HG02678 (cell line): Measurements from ENCODE around the gene PLXNA1.

ENCODE experiments used
- ATAC-seq: cut with Tn5 transposase; IDR thresholded peaks from one replicate; pipeline ENCODE4 v1.9.1; 2021; ENCODE audit warnings: mild to moderate bottlenecking, moderate library complexity; ENCODE audit not compliant: unreplicated experiment

The PLXNA1 gene

DNA sequence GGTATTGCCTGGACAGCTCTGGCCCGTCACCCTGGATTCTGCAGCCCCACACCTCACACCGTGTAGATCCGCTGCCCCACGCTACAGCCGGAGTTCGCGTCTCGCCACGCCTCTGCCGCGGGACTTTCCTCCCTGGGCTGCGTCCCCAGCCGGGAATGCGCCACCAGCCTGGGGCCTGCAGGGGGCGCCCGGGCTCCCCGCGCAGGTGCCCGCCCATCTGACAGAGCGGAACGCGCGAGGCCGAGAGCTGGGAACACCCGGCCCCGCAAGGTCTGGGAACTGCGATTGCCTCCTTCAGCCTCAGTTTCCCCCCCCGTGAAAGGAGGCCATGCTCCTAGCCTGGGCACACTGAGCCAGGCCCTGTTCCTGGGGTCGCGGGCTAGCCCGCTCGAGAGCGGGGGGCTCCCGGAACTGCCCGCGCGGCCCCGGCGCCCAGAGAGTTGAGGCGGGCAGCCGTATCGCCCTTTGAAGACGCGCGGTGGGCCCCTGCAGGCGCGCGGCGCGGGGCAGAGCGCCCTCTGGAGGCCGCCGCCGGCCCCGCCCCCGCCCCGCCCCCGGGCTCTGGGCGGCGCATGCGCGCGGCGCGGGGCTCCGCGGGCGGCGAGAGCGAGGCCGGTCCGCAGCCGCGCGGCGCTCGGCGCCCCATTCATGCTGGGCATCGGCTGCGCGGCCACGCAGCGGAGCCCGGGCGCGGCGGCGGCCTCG, at the start of gene PLXNA1:
PLXNA1 (plus strand) TSS at position 645 of the 705 bp plus-strand sequence. CDS start 5,479 bp downstream, outside the sequence.
- ATAC-seq: peak; percentile 67

- no peak for ATAC-seq
These were observed 48.8 kb upstream of the PLXNA1 start for GRCh38 chr3:126934031-126934531.

- ATAC-seq: no peak
These were observed 47.9 kb upstream of the PLXNA1 start for GRCh38 chr3:126934991-126935390.

GRCh38 chr3:126935756-126936509, 47.0 kb upstream of the PLXNA1 start:
- ATAC-seq: no peak

GRCh38 chr3:126936853-126937425, 46.0 kb upstream of the PLXNA1 start:
- no peak for ATAC-seq

GRCh38 chr3:126937533-126937932, 45.4 kb upstream of the PLXNA1 start:
- no peak for ATAC-seq

- ATAC-seq: no peak
These were observed 44.9 kb upstream of the PLXNA1 start for GRCh38 chr3:126937973-126938372.

DNA sequence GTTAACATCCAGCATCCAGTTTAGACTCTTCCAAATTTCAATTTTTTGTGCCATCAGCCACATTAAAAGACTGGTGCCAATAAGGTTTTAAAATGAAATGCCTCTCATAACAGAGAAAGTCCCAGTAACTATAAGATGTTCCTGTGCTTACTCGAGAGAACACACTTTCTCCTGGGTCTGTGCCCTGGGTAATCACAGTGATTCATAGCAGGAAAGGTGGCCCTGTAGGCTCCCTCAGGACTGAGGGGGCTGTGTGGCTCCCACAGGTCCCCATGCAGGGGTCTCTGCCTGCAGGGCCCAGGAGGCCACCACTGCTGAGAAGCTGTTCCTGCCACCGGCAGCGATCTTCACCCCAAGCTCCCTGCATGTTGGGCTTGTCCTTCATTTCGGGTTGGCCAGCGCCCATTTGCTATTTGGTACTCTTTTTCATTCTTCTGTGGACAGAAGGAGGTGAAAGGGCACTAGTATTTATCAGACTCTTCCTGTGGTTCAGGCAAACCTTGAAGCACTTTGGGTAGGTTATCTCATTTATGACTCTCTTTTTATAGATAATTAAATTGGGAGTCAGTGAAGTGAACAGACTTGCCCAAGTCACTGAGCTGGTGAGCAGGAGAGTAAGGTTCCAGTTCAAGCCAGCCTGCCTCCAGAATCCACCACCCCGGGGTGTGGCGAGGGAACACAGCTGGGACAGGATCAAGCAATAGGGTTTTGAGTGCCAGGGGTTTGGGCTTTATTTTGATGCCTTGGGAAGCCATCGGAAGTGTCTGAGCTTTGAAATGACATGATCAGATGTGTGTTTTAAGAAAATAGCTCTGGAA, 44.2 kb upstream of the PLXNA1 start:
- no peak for ATAC-seq

DNA sequence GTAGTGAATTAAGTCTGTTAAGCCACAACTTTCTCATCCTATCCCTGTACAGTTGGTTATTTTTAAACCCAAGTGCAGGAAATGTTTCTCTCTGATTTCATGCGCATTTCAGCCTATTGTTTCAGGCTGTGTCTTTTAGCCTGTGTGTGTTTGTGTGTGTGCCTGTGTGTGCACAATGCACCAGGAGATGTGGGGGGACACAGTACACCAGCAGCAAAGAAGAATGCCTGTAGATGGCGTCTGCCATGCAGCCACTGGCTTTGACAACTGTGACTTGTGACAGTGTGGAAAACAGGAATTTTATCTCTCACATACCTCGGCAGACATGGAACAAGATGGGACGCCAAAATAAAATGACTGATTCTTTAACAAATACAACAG, 43.6 kb upstream of the PLXNA1 start:
- no peak for ATAC-seq

DNA sequence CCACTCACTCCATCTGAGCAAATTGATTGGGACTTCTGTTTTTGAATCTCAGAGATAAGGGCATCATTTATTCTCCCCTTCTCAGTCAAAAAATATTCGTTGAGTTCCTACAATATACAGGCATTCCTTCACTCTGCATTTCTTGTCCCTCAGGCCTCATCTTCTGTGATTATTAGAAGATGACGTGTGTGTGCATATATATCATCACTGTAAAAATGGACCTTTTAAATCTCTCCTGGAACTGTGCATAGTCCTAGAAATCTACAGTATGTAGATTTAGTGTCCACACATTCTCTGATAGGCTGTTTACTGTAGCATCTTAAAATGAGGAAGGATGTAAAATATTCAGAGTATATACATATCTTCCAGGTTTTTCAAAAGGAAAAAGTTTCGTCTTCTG, 43.2 kb upstream of the PLXNA1 start:
- no peak for ATAC-seq

- no peak for ATAC-seq
These were observed 41.1 kb upstream of the PLXNA1 start for GRCh38 chr3:126941721-126942270.

GRCh38 chr3:126944089-126944965, 38.6 kb upstream of the PLXNA1 start:
- no peak for ATAC-seq

DNA sequence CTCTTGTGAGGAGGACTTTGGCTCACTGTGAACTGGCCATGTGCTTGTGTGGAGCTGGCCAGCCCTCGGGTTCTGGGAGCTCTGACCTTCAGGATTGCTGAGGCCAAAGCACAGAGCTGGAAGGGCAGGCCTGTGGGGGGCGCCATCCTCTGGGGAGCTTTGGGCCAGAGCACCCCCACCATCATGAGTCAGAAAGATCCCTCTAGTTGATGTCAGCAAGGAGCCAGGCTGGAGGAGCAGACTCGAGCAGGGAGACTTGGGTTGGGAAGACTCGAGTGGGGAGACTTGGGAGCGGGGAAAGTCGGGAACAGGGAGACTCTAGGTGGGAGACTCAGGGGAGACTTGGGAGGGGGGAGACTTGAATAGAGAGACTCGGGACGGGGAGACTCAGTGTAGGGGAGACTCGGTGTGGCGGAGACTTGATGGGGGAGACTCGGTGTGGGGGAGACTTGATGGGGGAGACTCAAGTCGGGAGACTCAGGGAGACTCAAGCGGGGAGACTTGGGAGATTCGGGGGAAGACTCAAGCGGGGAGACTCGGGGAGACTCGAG, 37.7 kb upstream of the PLXNA1 start:
- no peak for ATAC-seq

DNA sequence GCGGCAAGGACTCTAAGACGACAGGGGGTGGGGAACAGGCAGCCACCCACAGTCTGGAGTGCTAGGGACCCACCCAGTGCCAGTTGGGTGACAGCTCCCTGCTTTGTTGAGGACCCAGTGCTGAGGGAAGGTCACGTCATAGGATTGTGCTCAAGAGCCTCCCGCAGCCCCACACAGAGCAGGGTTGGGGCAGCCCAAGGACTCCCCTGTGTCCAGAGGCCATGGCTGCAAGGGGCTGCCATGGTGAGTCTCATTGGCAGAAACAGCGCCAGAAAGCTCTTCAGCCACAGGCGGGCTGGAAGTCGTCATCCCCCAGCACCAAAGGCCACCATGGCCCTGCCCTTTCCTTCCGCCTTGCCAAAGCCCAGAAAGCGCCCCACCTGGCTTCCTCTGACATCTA, 37.0 kb upstream of the PLXNA1 start:
- ATAC-seq: no peak

DNA sequence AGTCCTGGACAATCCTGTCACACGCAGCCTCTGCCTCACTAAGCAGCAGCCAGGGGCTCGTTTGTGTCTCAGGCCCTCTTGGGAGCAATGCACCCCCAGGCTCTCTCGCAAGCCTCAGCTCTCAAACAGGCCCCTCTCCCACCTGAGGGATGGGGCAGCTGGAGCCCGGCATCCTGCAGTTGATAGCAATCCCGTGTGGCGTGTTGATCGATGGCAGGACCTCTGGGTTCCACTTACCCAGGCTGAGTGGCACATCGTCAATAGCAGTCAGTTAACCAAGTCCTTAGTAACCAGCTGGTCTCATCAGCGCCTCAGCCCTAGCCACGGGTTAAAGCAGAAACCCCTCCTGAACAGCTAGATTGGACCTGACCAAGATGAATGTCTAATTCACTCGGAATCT, 36.5 kb upstream of the PLXNA1 start:
- no peak for ATAC-seq

DNA sequence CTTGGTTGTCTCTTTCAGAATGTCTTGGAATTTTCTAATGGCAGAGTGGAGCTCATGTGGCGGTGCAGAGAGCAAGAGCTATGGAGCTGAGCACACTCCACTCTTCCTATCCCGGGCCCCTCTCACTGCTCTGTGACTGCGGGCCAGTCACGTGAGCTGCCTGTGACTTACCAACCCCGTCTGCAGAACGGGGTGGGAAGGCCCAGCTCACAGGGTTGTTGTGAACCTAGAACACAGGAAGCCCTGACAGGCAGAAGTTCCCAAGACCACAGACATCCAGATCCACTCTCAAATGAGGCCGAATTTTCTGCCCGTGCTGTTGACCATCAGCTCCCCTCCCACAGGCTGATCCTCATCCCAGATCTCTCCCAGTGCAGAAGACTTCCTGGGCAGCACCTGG, 35.5 kb upstream of the PLXNA1 start:
- no peak for ATAC-seq

DNA sequence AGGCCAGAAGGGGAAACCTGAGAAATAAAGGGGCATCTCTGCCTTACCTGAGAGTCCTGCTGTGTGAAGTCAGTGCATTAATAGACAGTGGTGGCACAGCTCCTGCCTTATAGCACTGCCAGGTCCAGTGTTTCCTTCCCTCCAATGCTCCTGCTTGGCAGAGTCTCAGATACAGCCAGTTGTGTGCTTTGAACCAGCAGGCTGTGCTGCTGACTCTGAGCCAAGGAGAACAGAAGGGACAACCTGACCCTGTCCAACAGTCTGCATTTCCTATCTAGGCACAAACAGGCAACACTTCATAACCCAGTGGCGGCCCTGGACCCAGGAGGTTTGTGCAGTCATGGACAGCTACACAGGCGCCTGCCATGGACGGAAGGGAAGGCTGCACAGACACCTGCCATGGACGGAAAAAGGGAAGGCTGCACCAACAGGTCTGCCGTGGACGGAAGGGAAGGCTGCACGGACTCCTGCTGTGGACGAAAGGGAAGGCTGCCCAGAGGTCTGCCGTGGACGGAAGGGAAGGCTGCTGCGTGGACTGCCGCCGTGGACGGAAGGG, 33.9 kb upstream of the PLXNA1 start:
- ATAC-seq: no peak

DNA sequence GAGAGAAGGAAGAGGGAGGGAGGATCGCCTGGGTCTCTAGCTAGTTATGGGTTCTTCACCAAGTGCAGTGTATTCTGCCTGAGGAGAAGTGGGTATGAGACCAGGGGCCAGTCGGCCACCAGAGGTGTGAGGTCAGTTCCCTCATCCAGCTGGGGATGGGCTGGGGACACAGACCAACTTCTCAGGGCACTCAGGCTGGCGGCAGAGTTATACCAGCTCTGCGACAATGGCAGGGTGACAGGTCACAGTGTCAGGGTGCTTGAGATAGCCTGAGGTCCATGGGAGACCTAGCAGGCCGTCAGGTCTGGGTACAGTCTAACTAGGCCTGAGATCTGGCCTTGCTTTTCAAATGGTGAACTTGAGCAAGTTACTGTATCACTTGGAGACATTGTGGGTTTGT, 31.4 kb upstream of the PLXNA1 start:
- ATAC-seq: no peak

GRCh38 chr3:126952261-126952982, 30.5 kb upstream of the PLXNA1 start:
- ATAC-seq: no peak
